Measurements from ENCODE around the gene ACOX2. TPM values are rescaled to one million over a fixed set of nuclear protein-coding genes. Genes with fewer than 3 reads are reported as not detected.
A peak's percentile ranks its signal among the peaks of the same experiment; 100 is the strongest.

Gene ACOX2
- total RNA-seq, 1 donor from 2014 or later: 7.6 TPM

GRCh38 chr3:58488967-58489366 lies 48.0 kb downstream of the ACOX2 start:
- peaks cover 3% of the 10 kb centered on the region for H3K9me3 Mint-ChIP-seq
- Histone ChIP-seq H3K27me3 (no peaks in the 10 kb centered on the region), H4K20me1 (ENCODE audit: low read depth) (peaks cover 10% of the 10 kb centered on the region), H3K4me1 (peaks cover 18% of the 10 kb centered on the region), H3K9me3 (ENCODE audit: low read depth) (no peaks in the 10 kb centered on the region), H3K4me3 (no peak overlapping the region), H3K4me2 (no peak overlapping the region), H3K36me3 (no peaks in the 10 kb centered on the region), H3F3A (ENCODE audit: low read depth) (no peaks in the 10 kb centered on the region), H3K9ac (no peak overlapping the region), H3K79me2 (ENCODE audit: low read depth) (peaks cover 18% of the 10 kb centered on the region), H3K27ac (no peak overlapping the region), H2AFZ (replicated peaks) (no peak overlapping the region)
- no peak for DNase-seq (ENCODE audit: low spot score)
- peaks cover 9% of the 10 kb centered on the region for H3K27me3 Mint-ChIP-seq (ENCODE audit: insufficient read depth, low read depth)
- peaks cover 34% of the 10 kb centered on the region for H3K4me1 Mint-ChIP-seq
- H3K4me3 Mint-ChIP-seq: no peak overlapping the region
- TF ChIP-seq EZH2phosphoT487 (IDR thresholded peaks at IDR 0.05) (no peak), EZH2 (IDR thresholded peaks at IDR 0.05) (no peak), CTCF (IDR thresholded peaks at IDR 0.05) (no peak)
- no peak overlapping the region for H3K27ac Mint-ChIP-seq
- no peaks in the 10 kb centered on the region for H3K36me3 Mint-ChIP-seq

- Histone ChIP-seq H3K4me1 (peaks cover 8% of the 10 kb centered on the region), H3K36me3 (no peaks in the 10 kb centered on the region), H3F3A (ENCODE audit: low read depth) (no peaks in the 10 kb centered on the region), H3K27ac (no peak overlapping the region), H3K4me2 (no peak overlapping the region), H3K27me3 (no peaks in the 10 kb centered on the region), H3K79me2 (ENCODE audit: low read depth) (peaks cover 2% of the 10 kb centered on the region), H2AFZ (replicated peaks) (no peak overlapping the region), H4K20me1 (ENCODE audit: low read depth) (no peaks in the 10 kb centered on the region), H3K9me3 (ENCODE audit: low read depth) (no peaks in the 10 kb centered on the region), H3K9ac (no peak overlapping the region), H3K4me3 (no peak overlapping the region)
- H3K4me3 Mint-ChIP-seq: no peak overlapping the region
- peaks cover 3% of the 10 kb centered on the region for H3K9me3 Mint-ChIP-seq
- TF ChIP-seq EZH2 (IDR thresholded peaks at IDR 0.05): no peak
- no peak for TF ChIP-seq EZH2phosphoT487 (IDR thresholded peaks at IDR 0.05)
- no peak for TF ChIP-seq CTCF (IDR thresholded peaks at IDR 0.05)
- H3K27ac Mint-ChIP-seq: peak overlapping the region; percentile 22
- no peak for DNase-seq (ENCODE audit: low spot score)
- peaks cover 27% of the 10 kb centered on the region for H3K4me1 Mint-ChIP-seq
- H3K36me3 Mint-ChIP-seq: no peaks in the 10 kb centered on the region
- H3K27me3 Mint-ChIP-seq (ENCODE audit: insufficient read depth, low read depth): peaks cover 11% of the 10 kb centered on the region
These were observed 49.7 kb downstream of the ACOX2 start for GRCh38 chr3:58487140-58487886.

GRCh38 chr3:58485801-58486435 lies 51.1 kb downstream of the ACOX2 start:
- DNase-seq (ENCODE audit: low spot score): no peak
- Histone ChIP-seq H3K36me3 (no peaks in the 10 kb centered on the region), H3K9ac (no peak overlapping the region), H4K20me1 (ENCODE audit: low read depth) (no peaks in the 10 kb centered on the region), H2AFZ (replicated peaks) (no peak overlapping the region), H3K4me1 (peaks cover 8% of the 10 kb centered on the region), H3K4me2 (no peak overlapping the region), H3F3A (ENCODE audit: low read depth) (no peaks in the 10 kb centered on the region), H3K4me3 (no peak overlapping the region), H3K9me3 (ENCODE audit: low read depth) (no peaks in the 10 kb centered on the region), H3K79me2 (ENCODE audit: low read depth) (no peaks in the 10 kb centered on the region), H3K27ac (no peak overlapping the region), H3K27me3 (no peaks in the 10 kb centered on the region)
- no peak overlapping the region for H3K4me3 Mint-ChIP-seq
- peaks cover 24% of the 10 kb centered on the region for H3K4me1 Mint-ChIP-seq
- no peak for TF ChIP-seq EZH2 (IDR thresholded peaks at IDR 0.05)
- TF ChIP-seq EZH2phosphoT487 (IDR thresholded peaks at IDR 0.05): no peak
- TF ChIP-seq CTCF (IDR thresholded peaks at IDR 0.05): no peak
- H3K27me3 Mint-ChIP-seq (ENCODE audit: insufficient read depth, low read depth): peaks cover 11% of the 10 kb centered on the region
- H3K27ac Mint-ChIP-seq: no peak overlapping the region
- H3K9me3 Mint-ChIP-seq: peaks cover 8% of the 10 kb centered on the region
- H3K36me3 Mint-ChIP-seq: no peaks in the 10 kb centered on the region
